PC-9 (cell line): ENCODE data around the gene PTPRT. TPM values are rescaled to one million over a fixed set of nuclear protein-coding genes. Genes with fewer than 3 reads are reported as not detected.

Source experiments
- BruUV-seq: library from RNA; stranded (reverse); fragments of 400-500 nt; replicated peaks from 2 replicates; lab custom pipeline; 2021; lab: Mats Ljungman, UMichigan
- CTCF ChIA-PET: fragments of 300-600 bp; sonication (Branson Sonifier 250); formaldehyde crosslinking; loops from one replicate; lab custom pipeline; 2022; ENCODE audit warnings: antibody characterized with exemption; lab: Charles Lee
- POLR2A ChIA-PET: fragments of 300-600 bp; sonication (Branson Sonifier 250); formaldehyde crosslinking; loops from one replicate; lab custom pipeline; 2022; ENCODE audit warnings: antibody characterized with exemption; ENCODE audit not compliant: unreplicated experiment; lab: Charles Lee
- DNase-seq, 2 experiments: peaks; one replicate each; pipeline versions ENCODE4 v3.0.0 to v3.0.0-alpha.2; 2015 to 2022; ENCODE audit warnings: mixed read lengths in 1 of 2
- H2AFZ ChIP-seq: fragments of 200-600 bp; sonication (generic); 2 replicates; pipeline ENCODE4 v1.8.1; 2017; ENCODE audit warnings: antibody characterized with exemption
- H3F3A ChIP-seq: fragments of 200-600 bp; sonication (generic); 2 replicates; pipeline ENCODE4 v1.8.1; 2017; ENCODE audit warnings: antibody characterized with exemption, mild to moderate bottlenecking, low read depth; ENCODE audit not compliant: insufficient read depth
- H3K27ac ChIP-seq: fragments of 200-600 bp; sonication (generic); 2 replicates; pipeline ENCODE4 v1.6.1; 2016; ENCODE audit warnings: mixed run types
- H3K27me3 ChIP-seq: fragments of 200-600 bp; sonication (generic); 2 replicates; pipeline ENCODE4 v1.6.1; 2016; ENCODE audit warnings: low read depth, mixed run types; ENCODE audit not compliant: insufficient read depth
- H3K36me3 ChIP-seq: fragments of 200-600 bp; sonication (generic); 2 replicates; pipeline ENCODE4 v1.6.1; 2016; ENCODE audit warnings: low read depth, mixed run types
- H3K4me1 ChIP-seq: fragments of 200-600 bp; sonication (generic); replicated peaks from 2 replicates; pipeline ENCODE4 v1.6.1; 2016; ENCODE audit warnings: mixed run types; ENCODE audit not compliant: insufficient read depth
- H3K4me2 ChIP-seq: fragments of 200-600 bp; sonication (generic); 2 replicates; pipeline ENCODE4 v1.6.1; 2017; ENCODE audit warnings: mixed run types
- H3K4me3 ChIP-seq: fragments of 200-600 bp; sonication (generic); 2 replicates; pipeline ENCODE4 v1.6.1; 2016; ENCODE audit warnings: mixed run types
- H3K79me2 ChIP-seq: fragments of 200-600 bp; sonication (generic); 2 replicates; pipeline ENCODE4 v1.6.1; 2017; ENCODE audit warnings: low read depth, mixed run types
- H3K9me2 ChIP-seq: fragments of 200-600 bp; sonication (generic); 2 replicates; pipeline ENCODE4 v1.8.1; 2017; ENCODE audit warnings: mild to moderate bottlenecking; ENCODE audit not compliant: insufficient read depth
- H3K9me3 ChIP-seq: fragments of 200-600 bp; sonication (generic); 2 replicates; pipeline ENCODE4 v1.8.1; 2016; ENCODE audit warnings: low read depth; ENCODE audit not compliant: insufficient read depth
- H4K20me1 ChIP-seq: fragments of 200-600 bp; sonication (generic); 2 replicates; pipeline ENCODE4 v1.8.1; 2017; ENCODE audit not compliant: insufficient read depth
- CTCF ChIP-seq: fragments of 200-600 bp; sonication (generic); conservative IDR thresholded peaks from 2 replicates; pipeline ENCODE4 v1.6.1; 2017; ENCODE audit warnings: mixed run types, antibody characterized with exemption, mild to moderate bottlenecking, moderate library complexity
- EZH2 ChIP-seq: fragments of 200-600 bp; sonication (generic); IDR thresholded peaks from 2 replicates; pipeline ENCODE4 v1.8.0; 2017; ENCODE audit warnings: antibody characterized with exemption, low read depth
- intact Hi-C: fragments of 100-400 bp; cut with micrococcal nuclease; formaldehyde crosslinking; loops from one replicate; pipeline ENCODE4 v1.10.0; 2022; ENCODE audit not compliant: unreplicated experiment
- total RNA-seq: library from RNA; stranded (reverse); gene quantifications from 2 replicates; pipeline ENCODE4 v1.2.3, GENCODE V29; 2021

Gene PTPRT
- total RNA-seq, 1 experiment from 2014 or later = not detected

- Histone ChIP-seq H3K27me3 (peaks cover 11% of the 10 kb centered on the region; the same call in 1 of the 2 replicates), H3K9me2 (no peaks in the 10 kb centered on the region), H3K4me1 (no peaks in the 10 kb centered on the region), H3F3A (no peaks in the 10 kb centered on the region), H4K20me1 (no peaks in the 10 kb centered on the region), H3K4me3 (no peak overlapping the region), H3K4me2 (no peak overlapping the region), H2AFZ (no peak overlapping the region), H3K79me2 (no peaks in the 10 kb centered on the region), H3K9me3 (no peaks in the 10 kb centered on the region), H3K36me3 (no peaks in the 10 kb centered on the region), H3K27ac (no peak overlapping the region)
- TF ChIP-seq CTCF (no peak), EZH2 (no peak)
- intact Hi-C loops = no loop called here
- no TSS peak for BruUV-seq
- ChIA-PET POLR2A (no interaction called here), CTCF (no interaction called here)
- DNase-seq = no peak
Measured at GRCh38 chr20:43151256-43151655, 38.5 kb downstream of the PTPRT start.

GRCh38 chr20:43140726-43141125, 49.0 kb downstream of the PTPRT start:
- Histone ChIP-seq H3K4me1 (no peaks in the 10 kb centered on the region), H3F3A (no peaks in the 10 kb centered on the region), H3K4me3 (no peak overlapping the region), H3K27ac (no peak overlapping the region), H3K9me3 (no peaks in the 10 kb centered on the region), H3K36me3 (no peaks in the 10 kb centered on the region), H4K20me1 (no peaks in the 10 kb centered on the region), H3K9me2 (no peaks in the 10 kb centered on the region), H2AFZ (no peak overlapping the region), H3K27me3 (peaks cover 33% of the 10 kb centered on the region), H3K4me2 (no peak overlapping the region), H3K79me2 (no peaks in the 10 kb centered on the region)
- ChIA-PET POLR2A (no interaction called here), CTCF (no interaction called here)
- BruUV-seq = no TSS peak
- intact Hi-C loops = no loop called here
- DNase-seq = no peak
- TF ChIP-seq EZH2 = no peak
- no peak for TF ChIP-seq CTCF

GRCh38 chr20:43138061-43138770, 51.5 kb downstream of the PTPRT start:
- H3K9me3 ChIP-seq = no peaks in the 10 kb centered on the region
- H2AFZ ChIP-seq = no peak overlapping the region
- H3K4me2 ChIP-seq = no peak overlapping the region
- H3K27ac ChIP-seq = no peak overlapping the region
- H4K20me1 ChIP-seq = no peaks in the 10 kb centered on the region
- no peaks in the 10 kb centered on the region for H3K9me2 ChIP-seq
- TF ChIP-seq EZH2 (no peak), CTCF (no peak)
- ChIA-PET CTCF (no interaction called here), POLR2A (no interaction called here)
- no peaks in the 10 kb centered on the region for H3K4me1 ChIP-seq
- intact Hi-C loops = no loop called here
- H3F3A ChIP-seq = no peaks in the 10 kb centered on the region
- H3K36me3 ChIP-seq = no peaks in the 10 kb centered on the region
- no TSS peak for BruUV-seq
- no peak for DNase-seq
- H3K27me3 ChIP-seq = peaks cover 58% of the 10 kb centered on the region
- no peak overlapping the region for H3K4me3 ChIP-seq
- H3K79me2 ChIP-seq = no peaks in the 10 kb centered on the region
